Ovary (tissue), 3 donors: ENCODE data around the gene NUDT22.

Experiments used
- EP300 ChIP-seq: sonication (generic); formaldehyde crosslinking; IDR thresholded peaks from one replicate; pipeline ENCODE4 v1.6.1; 2017; ENCODE audit warnings: antibody characterized with exemption
- POLR2A ChIP-seq: fragments of 450-650 bp; IDR thresholded peaks from one replicate; pipeline ENCODE4 v1.6.1; 2017; ENCODE audit warnings: antibody characterized with exemption, mild to moderate bottlenecking, moderate library complexity
- TF ChIP-seq, protein P1 (sequence below), 3 donors: fragments of 450-650 bp in 2 of 3; fragments of 200-600 bp in 1 of 3; IDR thresholded peaks; one replicate each; pipeline versions ENCODE4 v1.5.1 to v1.8.0; 2016 to 2022; ENCODE audit warnings: antibody characterized with exemption in 3 of 3, mild to moderate bottlenecking in 1 of 3
- donor health status: DM: no; HTN: no; CAD: no.

DNA sequence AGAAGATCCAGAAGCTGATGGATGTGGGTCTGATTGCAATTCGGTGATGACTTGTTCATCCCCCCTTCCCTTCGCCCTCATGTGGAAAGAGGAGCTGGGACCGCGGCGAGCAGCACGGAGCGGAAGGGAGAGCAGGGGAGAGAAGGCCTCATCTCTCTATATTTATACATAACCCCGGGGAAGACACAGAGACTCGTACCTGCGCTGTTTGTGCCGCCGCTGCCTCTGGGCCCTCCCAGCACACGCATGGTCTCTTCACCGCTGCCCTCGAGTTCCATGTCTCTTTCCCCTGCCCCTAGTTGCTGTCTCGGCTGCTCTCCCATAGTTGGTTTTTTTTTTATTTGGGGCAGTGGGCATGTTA, 22.0 kb upstream of the NUDT22 start:
- TF ChIP-seq POLR2A (no peak), EP300 (no peak)
- TF ChIP-seq, protein P1, sequence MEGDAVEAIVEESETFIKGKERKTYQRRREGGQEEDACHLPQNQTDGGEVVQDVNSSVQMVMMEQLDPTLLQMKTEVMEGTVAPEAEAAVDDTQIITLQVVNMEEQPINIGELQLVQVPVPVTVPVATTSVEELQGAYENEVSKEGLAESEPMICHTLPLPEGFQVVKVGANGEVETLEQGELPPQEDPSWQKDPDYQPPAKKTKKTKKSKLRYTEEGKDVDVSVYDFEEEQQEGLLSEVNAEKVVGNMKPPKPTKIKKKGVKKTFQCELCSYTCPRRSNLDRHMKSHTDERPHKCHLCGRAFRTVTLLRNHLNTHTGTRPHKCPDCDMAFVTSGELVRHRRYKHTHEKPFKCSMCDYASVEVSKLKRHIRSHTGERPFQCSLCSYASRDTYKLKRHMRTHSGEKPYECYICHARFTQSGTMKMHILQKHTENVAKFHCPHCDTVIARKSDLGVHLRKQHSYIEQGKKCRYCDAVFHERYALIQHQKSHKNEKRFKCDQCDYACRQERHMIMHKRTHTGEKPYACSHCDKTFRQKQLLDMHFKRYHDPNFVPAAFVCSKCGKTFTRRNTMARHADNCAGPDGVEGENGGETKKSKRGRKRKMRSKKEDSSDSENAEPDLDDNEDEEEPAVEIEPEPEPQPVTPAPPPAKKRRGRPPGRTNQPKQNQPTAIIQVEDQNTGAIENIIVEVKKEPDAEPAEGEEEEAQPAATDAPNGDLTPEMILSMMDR (IDR thresholded peaks at IDR 0.05) = no peak
